ENCODE measurements around the gene PPM1E. TPM values are rescaled to one million over a fixed set of nuclear protein-coding genes. Genes with fewer than 3 reads are reported as not detected.

Gene PPM1E
- total and polyA plus RNA-seq, 4 donors = 0.08 to 1.3 (median 0.66) TPM

DNA sequence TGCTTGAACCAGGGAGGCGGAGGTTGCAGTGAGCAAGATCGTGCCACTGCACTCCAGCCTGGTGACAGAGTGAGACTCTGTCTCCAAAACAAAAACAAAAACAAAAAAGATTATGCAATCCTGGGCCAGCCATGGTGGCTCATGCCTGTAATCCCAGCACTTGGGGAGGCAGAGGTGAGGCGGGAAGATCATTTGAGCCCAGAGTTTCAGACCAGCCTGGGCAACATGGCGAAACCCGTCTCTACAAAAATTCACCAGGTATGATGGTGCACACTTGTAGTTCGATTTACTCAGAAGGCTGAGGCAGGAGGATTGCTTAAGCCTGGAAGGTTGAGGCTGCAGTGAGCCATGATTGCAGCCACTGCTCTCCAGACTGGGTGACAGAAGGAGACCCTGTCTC, 109.6 kb downstream of the PPM1E start:
- H3K36me3 ChIP-seq (ENCODE audit: control insufficient read depth in 4 of 4, insufficient read depth in 4 of 4, low read length in 4 of 4) = no peaks in the 10 kb centered on the region
- no peak for DNase-seq
- TF ChIP-seq, protein P1, sequence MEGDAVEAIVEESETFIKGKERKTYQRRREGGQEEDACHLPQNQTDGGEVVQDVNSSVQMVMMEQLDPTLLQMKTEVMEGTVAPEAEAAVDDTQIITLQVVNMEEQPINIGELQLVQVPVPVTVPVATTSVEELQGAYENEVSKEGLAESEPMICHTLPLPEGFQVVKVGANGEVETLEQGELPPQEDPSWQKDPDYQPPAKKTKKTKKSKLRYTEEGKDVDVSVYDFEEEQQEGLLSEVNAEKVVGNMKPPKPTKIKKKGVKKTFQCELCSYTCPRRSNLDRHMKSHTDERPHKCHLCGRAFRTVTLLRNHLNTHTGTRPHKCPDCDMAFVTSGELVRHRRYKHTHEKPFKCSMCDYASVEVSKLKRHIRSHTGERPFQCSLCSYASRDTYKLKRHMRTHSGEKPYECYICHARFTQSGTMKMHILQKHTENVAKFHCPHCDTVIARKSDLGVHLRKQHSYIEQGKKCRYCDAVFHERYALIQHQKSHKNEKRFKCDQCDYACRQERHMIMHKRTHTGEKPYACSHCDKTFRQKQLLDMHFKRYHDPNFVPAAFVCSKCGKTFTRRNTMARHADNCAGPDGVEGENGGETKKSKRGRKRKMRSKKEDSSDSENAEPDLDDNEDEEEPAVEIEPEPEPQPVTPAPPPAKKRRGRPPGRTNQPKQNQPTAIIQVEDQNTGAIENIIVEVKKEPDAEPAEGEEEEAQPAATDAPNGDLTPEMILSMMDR (IDR thresholded peaks at IDR 0.05; ENCODE audit: control extremely low read depth, extremely low read depth) = no peak
- no peak for ATAC-seq (ENCODE audit: insufficient read depth, low FRiP score)
- H3K4me3 ChIP-seq = no peak overlapping the region
- no peak overlapping the region for H3K27ac ChIP-seq (ENCODE audit: low read depth in 1 of 2, low read length in 1 of 2)
- no peaks in the 10 kb centered on the region for H3K27me3 ChIP-seq (ENCODE audit: control insufficient read depth in 3 of 3, insufficient read depth in 3 of 3, low read length in 2 of 3)
- 92 to 96% methylated on average over 6 of the region's 6 CpGs for WGBS, 2 donors
- peaks cover 0 to 6% (median 0%) of the 10 kb centered on the region in 4 donors for H3K9me3 ChIP-seq (ENCODE audit: control insufficient read depth in 4 of 4, insufficient read depth in 3 of 4, low read length in 3 of 4)
- no peaks in the 10 kb centered on the region for H3K4me1 ChIP-seq (ENCODE audit: control insufficient read depth in 5 of 5, insufficient read depth in 5 of 5, low read length in 5 of 5)
- H3K9ac ChIP-seq (ENCODE audit: insufficient read depth in 1 of 2, low read length in 2 of 2) = no peak overlapping the region

DNA sequence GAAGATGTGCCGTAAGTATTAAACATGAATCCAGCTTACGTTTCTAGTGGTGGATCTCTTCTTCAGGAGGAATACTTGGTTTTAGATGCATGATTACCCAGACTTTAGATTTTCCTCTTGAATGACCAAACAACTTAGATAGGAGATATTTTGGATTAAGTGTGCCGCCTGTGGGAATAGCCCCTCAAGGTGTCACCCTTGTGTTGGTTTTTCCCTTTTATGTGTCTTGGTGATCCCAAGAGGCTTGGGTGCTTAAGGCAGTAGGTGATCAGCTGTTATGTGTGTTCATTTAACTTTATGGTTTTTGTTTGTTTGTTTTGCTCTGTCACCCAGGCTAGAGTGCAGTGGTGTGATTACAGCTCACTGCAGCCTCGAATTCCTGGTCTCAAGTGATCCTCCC, 115.1 kb downstream of the PPM1E start:
- Histone ChIP-seq H3K27me3 (ENCODE audit: control insufficient read depth in 3 of 3, insufficient read depth in 3 of 3, low read length in 2 of 3) (no peaks in the 10 kb centered on the region), H3K27ac (ENCODE audit: low read depth in 1 of 2, low read length in 1 of 2) (no peak overlapping the region), H3K9ac (ENCODE audit: insufficient read depth in 1 of 2, low read length in 2 of 2) (no peak overlapping the region), H3K4me1 (ENCODE audit: control insufficient read depth in 5 of 5, insufficient read depth in 5 of 5, low read length in 5 of 5) (no peaks in the 10 kb centered on the region), H3K4me3 (no peak overlapping the region), H3K9me3 (ENCODE audit: control insufficient read depth in 4 of 4, insufficient read depth in 3 of 4, low read length in 3 of 4) (no peaks in the 10 kb centered on the region), H3K36me3 (ENCODE audit: control insufficient read depth in 4 of 4, insufficient read depth in 4 of 4, low read length in 4 of 4) (no peaks in the 10 kb centered on the region)
- ATAC-seq (ENCODE audit: insufficient read depth, low FRiP score) (no peak), DNase-seq (no peak)
- TF ChIP-seq, protein P1 (IDR thresholded peaks at IDR 0.05; ENCODE audit: control extremely low read depth, extremely low read depth) = no peak
- 87 to 89% methylated on average over 4 of the region's 4 CpGs for WGBS, 2 donors

DNA sequence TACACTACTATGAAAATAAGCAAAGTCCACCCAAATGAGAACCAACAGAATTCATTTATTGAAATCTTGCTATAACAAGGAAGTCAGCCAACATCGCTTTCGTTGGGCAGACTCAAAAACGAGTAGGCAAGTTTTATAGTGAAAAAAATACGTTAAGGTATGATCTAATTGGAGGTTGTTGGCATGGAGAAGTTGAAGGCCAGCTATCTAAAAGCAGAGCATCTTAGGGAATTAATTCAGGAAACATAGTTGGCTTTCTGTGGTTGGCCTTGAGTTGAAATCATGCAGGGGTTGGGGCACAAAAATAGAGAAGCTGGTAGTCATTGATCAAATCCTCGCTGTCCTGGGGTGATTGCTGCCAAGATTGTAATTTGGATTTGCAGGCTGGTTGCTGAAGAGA, 118.3 kb downstream of the PPM1E start:
- no peak for DNase-seq
- no peak overlapping the region for H3K4me3 ChIP-seq
- ATAC-seq (ENCODE audit: insufficient read depth, low FRiP score) = no peak
- H3K9me3 ChIP-seq (ENCODE audit: control insufficient read depth in 4 of 4, insufficient read depth in 3 of 4, low read length in 3 of 4) = no peaks in the 10 kb centered on the region
- H3K27ac ChIP-seq (ENCODE audit: low read depth in 1 of 2, low read length in 1 of 2) = no peak overlapping the region
- TF ChIP-seq, protein P1 (IDR thresholded peaks at IDR 0.05; ENCODE audit: control extremely low read depth, extremely low read depth) = no peak
- WGBS, 2 donors = 58 to 63% methylated on average over 5 of the region's 5 CpGs
- H3K36me3 ChIP-seq (ENCODE audit: control insufficient read depth in 4 of 4, insufficient read depth in 4 of 4, low read length in 4 of 4) = no peaks in the 10 kb centered on the region
- no peaks in the 10 kb centered on the region for H3K4me1 ChIP-seq (ENCODE audit: control insufficient read depth in 5 of 5, insufficient read depth in 5 of 5, low read length in 5 of 5)
- H3K27me3 ChIP-seq (ENCODE audit: control insufficient read depth in 3 of 3, insufficient read depth in 3 of 3, low read length in 2 of 3) = no peaks in the 10 kb centered on the region
- no peak overlapping the region for H3K9ac ChIP-seq (ENCODE audit: insufficient read depth in 1 of 2, low read length in 2 of 2)

DNA sequence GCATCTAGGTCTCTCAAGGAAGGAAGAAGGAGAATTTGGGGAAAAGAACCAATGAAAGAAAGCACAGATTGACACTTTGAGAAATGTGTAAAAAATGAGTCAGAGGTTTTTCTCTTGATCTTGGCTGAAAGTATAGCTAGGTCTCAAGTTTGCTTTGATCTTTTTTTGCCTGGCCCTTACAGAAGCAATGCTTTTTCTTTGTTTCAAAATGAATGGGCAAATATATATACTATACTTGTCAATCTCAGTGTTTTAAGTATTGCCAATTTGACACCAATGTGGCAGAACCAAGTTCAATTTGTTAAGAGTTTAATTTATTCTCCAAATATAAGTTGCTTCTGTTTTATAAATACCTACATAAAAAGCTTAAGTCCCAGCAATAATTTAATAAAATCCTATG, 119.6 kb downstream of the PPM1E start:
- ATAC-seq (ENCODE audit: insufficient read depth, low FRiP score) (no peak), DNase-seq (no peak)
- no peaks in the 10 kb centered on the region for H3K4me1 ChIP-seq (ENCODE audit: control insufficient read depth in 5 of 5, insufficient read depth in 5 of 5, low read length in 5 of 5)
- H3K27ac ChIP-seq (ENCODE audit: low read depth in 1 of 2, low read length in 1 of 2) = no peak overlapping the region
- no peak overlapping the region for H3K4me3 ChIP-seq
- H3K9ac ChIP-seq (ENCODE audit: insufficient read depth in 1 of 2, low read length in 2 of 2) = no peak overlapping the region
- no peaks in the 10 kb centered on the region for H3K27me3 ChIP-seq (ENCODE audit: control insufficient read depth in 3 of 3, insufficient read depth in 3 of 3, low read length in 2 of 3)
- TF ChIP-seq, protein P1 (IDR thresholded peaks at IDR 0.05; ENCODE audit: control extremely low read depth, extremely low read depth) = no peak
- H3K9me3 ChIP-seq (ENCODE audit: control insufficient read depth in 4 of 4, insufficient read depth in 3 of 4, low read length in 3 of 4) = no peaks in the 10 kb centered on the region
- no peaks in the 10 kb centered on the region for H3K36me3 ChIP-seq (ENCODE audit: control insufficient read depth in 4 of 4, insufficient read depth in 4 of 4, low read length in 4 of 4)

Measured in lung (tissue), 12 donors.